GM18909 (cell line): ENCODE measurements around the gene ADRB1.

ENCODE experiments used
- ATAC-seq: cut with Tn5 transposase; IDR thresholded peaks from one replicate; pipeline ENCODE4 v1.9.1; 2021; ENCODE audit warnings: mild to moderate bottlenecking; ENCODE audit not compliant: unreplicated experiment, poor library complexity

ADRB1 gene

DNA sequence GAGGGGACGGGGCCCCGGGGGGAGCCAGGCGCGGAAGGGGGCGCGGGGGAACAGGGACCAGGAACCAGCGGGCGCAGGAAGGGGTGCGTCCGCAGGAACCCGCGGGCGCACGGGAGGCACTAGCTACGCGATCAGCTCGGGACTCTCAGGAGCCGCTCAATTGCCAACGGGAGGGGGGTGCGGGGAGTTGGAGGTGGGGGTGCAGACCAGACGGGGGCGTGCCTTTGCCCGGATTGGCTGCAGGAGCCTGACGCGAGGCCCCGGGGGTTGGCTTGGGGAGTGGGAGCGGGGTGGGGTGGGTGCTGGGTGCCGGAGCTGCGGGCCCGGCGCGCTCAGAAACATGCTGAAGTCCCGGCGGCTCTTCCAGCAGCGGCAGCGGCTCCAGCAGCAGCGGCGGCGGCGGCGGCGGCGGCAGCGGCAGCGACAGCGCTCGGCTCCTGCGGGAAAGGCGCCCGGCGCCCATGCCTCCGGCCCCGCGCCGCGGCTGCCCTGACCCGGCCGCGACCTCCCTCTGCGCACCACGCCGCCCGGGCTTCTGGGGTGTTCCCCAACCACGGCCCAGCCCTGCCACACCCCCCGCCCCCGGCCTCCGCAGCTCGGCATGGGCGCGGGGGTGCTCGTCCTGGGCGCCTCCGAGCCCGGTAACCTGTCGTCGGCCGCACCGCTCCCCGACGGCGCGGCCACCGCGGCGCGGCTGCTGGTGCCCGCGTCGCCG is at the start of gene ADRB1:
Gene ADRB1 (plus strand): TSS at position 335 of the 715 bp plus-strand sequence. CDS start 267 bp downstream, at position 602.
- peak; percentile 48 for ATAC-seq

GRCh38 chr10:113995201-113995600 is 48.5 kb upstream of the ADRB1 start:
- ATAC-seq: no peak

GRCh38 chr10:113997428-113997827 is 46.2 kb upstream of the ADRB1 start:
- no peak for ATAC-seq

- ATAC-seq: no peak
Observed at GRCh38 chr10:113999531-113999930, 44.1 kb upstream of the ADRB1 start.

GRCh38 chr10:114000457-114001010 is 43.1 kb upstream of the ADRB1 start:
- no peak for ATAC-seq

DNA sequence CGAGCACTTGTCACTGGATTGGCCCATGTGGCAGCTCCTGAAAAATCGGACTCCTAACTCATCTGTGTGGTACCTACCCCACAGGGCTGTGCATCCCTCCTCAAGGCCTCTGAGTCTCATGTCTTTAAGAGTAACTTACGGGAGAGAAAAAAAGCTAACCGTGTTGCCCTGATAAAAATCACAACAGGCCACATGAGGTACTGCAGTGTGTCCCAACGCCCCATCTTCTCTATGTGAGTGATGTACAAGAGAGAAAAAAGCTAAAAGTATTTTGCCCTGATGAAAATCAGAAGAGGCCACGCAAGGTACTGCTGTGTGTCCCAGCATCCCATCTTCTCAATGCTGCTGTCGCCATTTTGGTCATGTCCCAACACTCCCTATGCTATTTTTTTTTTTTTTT is 41.2 kb upstream of the ADRB1 start:
- no peak for ATAC-seq

GRCh38 chr10:114003161-114003941 is 40.3 kb upstream of the ADRB1 start:
- ATAC-seq: no peak

- ATAC-seq: no peak
Observed at GRCh38 chr10:114009281-114009996, 34.2 kb upstream of the ADRB1 start.

GRCh38 chr10:114010316-114010715 is 33.4 kb upstream of the ADRB1 start:
- ATAC-seq: no peak

DNA sequence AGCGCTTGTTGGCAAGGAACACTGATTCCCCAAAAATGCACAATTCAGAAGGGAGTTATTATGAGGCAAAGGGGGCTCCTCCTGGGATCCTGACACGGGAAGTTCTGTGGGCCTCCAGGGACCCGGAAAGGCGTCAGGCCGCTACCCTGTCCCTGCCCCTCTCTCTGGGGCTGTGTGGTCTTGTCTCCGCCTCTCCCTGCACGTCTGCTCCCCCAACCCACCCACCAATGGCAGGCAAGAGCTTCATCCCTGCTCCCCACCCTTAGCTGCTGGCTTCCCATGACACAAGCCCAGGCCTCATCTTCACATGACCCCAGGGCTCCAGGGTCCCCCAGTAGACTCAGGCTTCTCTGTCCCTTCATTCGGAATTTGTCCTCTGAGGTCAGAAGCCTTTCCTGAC is 31.0 kb upstream of the ADRB1 start:
- no peak for ATAC-seq

- ATAC-seq: no peak
Observed at GRCh38 chr10:114015708-114016107, 28.0 kb upstream of the ADRB1 start.

DNA sequence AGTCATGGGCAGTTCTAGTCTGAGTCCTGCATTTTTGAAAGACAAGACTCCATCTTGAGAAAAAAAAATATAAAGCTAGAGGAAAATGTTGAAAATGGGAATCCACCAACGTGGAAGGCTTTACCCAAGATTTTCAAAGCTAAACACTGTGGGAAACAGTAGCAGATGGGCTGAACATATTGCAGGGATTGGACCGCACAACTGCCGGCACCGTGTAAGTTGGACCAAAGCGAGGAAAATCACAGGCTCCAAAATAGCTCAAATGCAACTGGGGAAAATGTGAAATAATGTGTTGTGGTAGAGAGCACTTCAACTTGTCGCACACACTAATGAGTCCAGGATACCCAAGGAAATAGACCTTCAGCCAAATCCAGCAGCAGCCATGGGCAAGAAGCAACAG is 26.4 kb upstream of the ADRB1 start:
- no peak for ATAC-seq

DNA sequence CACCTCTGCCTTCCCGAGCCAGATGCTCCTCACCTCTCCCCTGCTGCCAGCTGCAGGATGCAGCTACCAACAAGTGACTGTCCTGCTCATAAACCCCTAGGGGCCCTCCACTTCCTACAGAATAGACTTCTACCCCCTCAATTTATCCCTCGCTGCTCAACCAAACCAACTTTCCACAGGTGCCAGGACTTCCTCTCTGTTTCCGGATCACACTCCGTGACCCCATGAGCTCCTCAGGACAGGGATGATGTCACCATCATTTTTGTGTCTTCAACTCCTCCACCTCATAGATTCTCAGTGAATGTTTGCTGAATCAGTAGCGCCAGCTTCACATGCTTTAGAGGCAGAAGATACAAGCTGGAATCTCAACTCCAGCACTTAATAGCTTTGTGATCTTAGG is 25.8 kb upstream of the ADRB1 start:
- peak; percentile 52 for ATAC-seq

DNA sequence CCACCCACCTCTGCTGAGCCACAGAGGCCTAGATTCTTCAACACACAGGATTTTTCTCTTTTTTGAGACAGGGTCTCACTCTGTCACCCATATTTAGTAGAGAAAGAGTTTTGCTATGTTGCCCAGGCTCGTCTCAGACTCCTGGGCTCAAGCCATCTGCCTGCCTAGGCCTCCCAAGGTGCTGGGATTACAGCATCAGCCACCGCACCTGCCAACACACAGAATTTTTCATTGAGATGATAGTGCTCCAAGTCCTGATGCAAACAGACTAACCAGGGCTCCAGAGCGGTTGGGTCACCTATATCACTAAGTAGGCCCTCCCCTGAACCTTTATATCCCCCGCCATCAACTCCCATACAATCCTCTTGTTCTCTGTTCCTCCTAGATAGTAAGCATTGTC is 24.4 kb upstream of the ADRB1 start:
- ATAC-seq: no peak

DNA sequence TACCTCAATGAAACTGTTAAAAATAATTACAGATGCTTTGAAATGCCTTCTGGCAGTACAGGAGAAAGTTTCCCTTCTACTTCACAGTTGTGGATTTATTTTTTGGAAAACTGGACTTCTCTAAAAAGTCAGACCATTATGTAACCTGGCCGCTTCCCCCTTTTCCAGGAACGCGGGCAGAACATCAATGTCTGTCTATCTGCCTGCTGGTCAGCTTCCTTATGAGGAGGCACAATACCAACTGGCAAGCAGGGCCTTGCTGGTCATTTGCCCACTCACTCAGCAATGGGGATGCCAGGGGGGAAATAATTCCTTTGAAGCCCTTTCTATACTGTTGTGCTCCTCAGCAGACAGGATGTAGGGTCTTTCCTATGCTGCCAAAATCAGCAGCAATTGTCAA is 22.5 kb upstream of the ADRB1 start:
- ATAC-seq: no peak

- ATAC-seq: no peak
Observed at GRCh38 chr10:114021717-114022680, 21.7 kb upstream of the ADRB1 start.

DNA sequence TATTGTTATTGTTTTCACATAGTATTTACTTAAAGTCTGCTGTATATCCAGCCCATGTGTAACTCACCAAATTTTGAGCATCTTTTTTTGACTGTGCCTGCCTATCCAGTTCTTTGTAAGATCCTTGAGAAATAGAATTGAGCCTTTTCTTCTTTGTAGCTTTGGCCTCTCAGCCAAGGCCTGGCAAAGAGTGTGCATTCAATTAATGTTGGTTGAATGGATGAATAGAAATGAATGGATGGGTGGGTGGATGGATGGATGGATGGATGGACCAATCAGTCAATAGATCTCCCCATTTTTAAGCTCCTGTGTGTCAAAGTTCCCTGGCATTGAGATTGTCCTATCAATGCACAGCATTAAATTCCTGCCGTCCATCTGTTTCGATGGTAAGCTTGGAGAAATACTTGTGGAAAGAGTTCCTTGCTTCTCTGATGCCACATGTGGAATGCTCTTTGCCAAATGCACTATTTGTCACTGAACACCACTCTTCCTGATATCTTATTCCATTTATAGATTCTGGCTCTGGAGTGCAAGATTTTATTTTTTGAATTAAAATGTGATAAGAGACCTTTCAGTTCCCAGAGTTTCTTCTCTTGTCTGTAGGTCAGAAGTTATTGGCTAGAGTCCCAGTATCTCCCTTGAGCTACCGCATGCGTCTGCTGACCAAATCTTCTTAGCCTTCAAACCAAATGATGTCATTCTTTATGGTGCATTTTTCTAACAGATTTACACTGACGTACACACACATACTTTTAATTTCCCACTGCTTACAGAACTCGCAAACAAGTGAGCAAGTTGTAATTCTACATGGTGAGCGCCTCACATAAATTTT is 20.7 kb upstream of the ADRB1 start:
- ATAC-seq: no peak

- peak; percentile 92 for ATAC-seq
Observed at GRCh38 chr10:114024876-114025610, 18.6 kb upstream of the ADRB1 start.
